B cell (primary cell): Measurements from ENCODE around the gene FAHD2A. TPM values are rescaled to one million over a fixed set of nuclear protein-coding genes. Genes with fewer than 3 reads are reported as not detected.
"Not testable (repeated sequence)": the region's sequence is repeated elsewhere in the genome, so short reads cannot be mapped to it uniquely, and the experiment has no call there.

Experiments
- ATAC-seq: fragments of 200-7000 bp; cut with Tn5 transposase; one replicate; pipeline ENCODE4 v1.10.0; 2021; ENCODE audit warnings: low read depth, mild to moderate bottlenecking, moderate number of reproducible peaks, moderate library complexity
- CTCF ChIA-PET: fragments of 350-600 bp; sonication (Branson Sonifier 250); formaldehyde crosslinking; loops from one replicate; lab custom pipeline; 2021; ENCODE audit warnings: antibody characterized with exemption, inconsistent platforms; lab: Charles Lee
- POLR2A ChIA-PET: fragments of 350-600 bp; sonication (Branson Sonifier 250); formaldehyde crosslinking; loops from one replicate; lab custom pipeline; 2021; ENCODE audit warnings: antibody characterized with exemption; lab: Charles Lee
- DNase-seq: peaks from one replicate; pipeline ENCODE4 v3.0.0; 2013
- H2AFZ ChIP-seq: 2 replicates; pipeline ENCODE4 v1.6.1; 2012; ENCODE audit warnings: mild to moderate bottlenecking, low read depth, low read length; ENCODE audit not compliant: insufficient read depth, poor library complexity, severe bottlenecking
- H3K27ac ChIP-seq, 2 donors: 1 replicate in 1 of 2; 2 replicates in 1 of 2; pipeline ENCODE4 v1.5.1; 2012 to 2013; ENCODE audit warnings: low read length in 2 of 2, mild to moderate bottlenecking in 2 of 2, moderate library complexity in 1 of 2
- H3K27me3 ChIP-seq, 4 experiments: fragments of 200-600 bp in 1 of 4; sonication (generic) in 1 of 4; replicated peaks in 1 of 4; 1 replicate in 2 of 4; 2 replicates in 2 of 4; pipeline versions ENCODE4 v1.6.1 to v1.7.0; 2013 to 2016; ENCODE audit warnings: low read length in 3 of 4, mild to moderate bottlenecking in 2 of 4, mixed read lengths in 1 of 4, moderate library complexity in 1 of 4; ENCODE audit not compliant: insufficient read depth in 4 of 4, control insufficient read depth in 3 of 4; ENCODE audit errors: control extremely low read depth in 1 of 4
- H3K36me3 ChIP-seq, 2 experiments: replicated peaks in 1 of 2; 1 replicate in 1 of 2; 2 replicates in 1 of 2; pipeline versions ENCODE4 v1.6.1 to v1.7.1; 2013; ENCODE audit warnings: low read length in 1 of 2; ENCODE audit not compliant: insufficient read depth in 2 of 2, control insufficient read depth in 1 of 2; ENCODE audit errors: control extremely low read depth in 1 of 2, extremely low read depth in 1 of 2
- H3K4me1 ChIP-seq, 2 donors: fragments of 200-600 bp in 1 of 2; sonication (generic) in 1 of 2; 1 replicate in 1 of 2; 2 replicates in 1 of 2; pipeline versions ENCODE4 v1.5.1 to v1.6.1; 2013 to 2017; ENCODE audit warnings: low read length in 2 of 2; ENCODE audit not compliant: control insufficient read depth in 2 of 2, insufficient read depth in 2 of 2
- H3K4me2 ChIP-seq: replicated peaks from 2 replicates; pipeline ENCODE3; 2012; ENCODE audit warnings: mild to moderate bottlenecking, low read depth, low read length; ENCODE audit not compliant: poor library complexity, severe bottlenecking
- H3K4me3 ChIP-seq, 5 experiments: fragments of 200-600 bp in 1 of 5; sonication (generic) in 1 of 5; 1 replicate in 3 of 5; 2 replicates in 2 of 5; pipeline versions ENCODE4 v1.5.1 to v1.7.0; 2011 to 2016; ENCODE audit warnings: low read length in 4 of 5, mild to moderate bottlenecking in 4 of 5, low read depth in 2 of 5, control low read depth in 1 of 5, moderate library complexity in 1 of 5; ENCODE audit not compliant: insufficient read depth in 1 of 5; ENCODE audit errors: control extremely low read depth in 1 of 5, extremely low read depth in 1 of 5
- H3K79me2 ChIP-seq: fragments of 200-600 bp; sonication (generic); one replicate; pipeline ENCODE4 v1.6.0; 2016; ENCODE audit warnings: low read length; ENCODE audit not compliant: control insufficient read depth, insufficient read depth
- H3K9ac ChIP-seq: fragments of 200-600 bp; sonication (generic); 2 replicates; pipeline ENCODE4 v1.6.1; 2017; ENCODE audit warnings: mild to moderate bottlenecking, low read length, moderate library complexity
- H3K9me3 ChIP-seq, 3 donors: one replicate each; pipeline versions ENCODE4 v1.6.1 to v1.7.1; 2013; ENCODE audit warnings: low read length in 2 of 3; ENCODE audit not compliant: control insufficient read depth in 2 of 3, insufficient read depth in 1 of 3; ENCODE audit errors: control extremely low read depth in 1 of 3
- H4K20me1 ChIP-seq: 2 replicates; pipeline ENCODE4 v1.6.0; 2012; ENCODE audit warnings: mild to moderate bottlenecking, low read length; ENCODE audit not compliant: insufficient read depth, control insufficient read depth, poor library complexity, severe bottlenecking
- H3K27ac Mint-ChIP-seq: one replicate; pipeline ENCODE4 v1.8.0; 2021; ENCODE audit warnings: mixed read lengths
- H3K27me3 Mint-ChIP-seq: one replicate; pipeline ENCODE4 v1.8.0; 2021; ENCODE audit warnings: mixed read lengths
- H3K4me1 Mint-ChIP-seq: one replicate; pipeline ENCODE4 v1.8.0; 2021; ENCODE audit warnings: mixed read lengths
- H3K4me3 Mint-ChIP-seq: one replicate; pipeline ENCODE4 v1.8.0; 2021; ENCODE audit warnings: mixed read lengths
- H3K9me3 Mint-ChIP-seq: one replicate; pipeline ENCODE4 v1.8.0; 2022; ENCODE audit warnings: mixed read lengths; ENCODE audit not compliant: insufficient read depth
- WGBS: methylation state at CpG from one replicate; pipeline ENCODE4 v1.1.5; 2013; ENCODE audit warnings: missing lambda C conversion rate; ENCODE audit not compliant: insufficient coverage; 5-methylcytosine and 5-hydroxymethylcytosine counted together
- intact Hi-C: fragments of 100-400 bp; cut with micrococcal nuclease; formaldehyde crosslinking; loops from one replicate; pipeline ENCODE4 v1.10.0; 2022
- polyA plus RNA-seq: library from polyadenylated mRNA; depleted of rRNA; stranded (reverse); fragments of >200 nt; gene quantifications from 2 replicates; pipeline ENCODE4 v1.2.3, GENCODE V29; 2012
- total RNA-seq, 2 donors: library from RNA; stranded (reverse); fragments of 120-200 nt in 1 of 2; gene quantifications; 1 replicate in 1 of 2; 2 replicates in 1 of 2; pipeline versions ENCODE4 v1.2.3 to v1.2.4, GENCODE V29; 2013 to 2022

Gene FAHD2A
- total and polyA plus RNA-seq, 2 donors (not counting 1 experiment from before 2014, with no cell fraction given): 18.3 to 22.9 TPM

DNA sequence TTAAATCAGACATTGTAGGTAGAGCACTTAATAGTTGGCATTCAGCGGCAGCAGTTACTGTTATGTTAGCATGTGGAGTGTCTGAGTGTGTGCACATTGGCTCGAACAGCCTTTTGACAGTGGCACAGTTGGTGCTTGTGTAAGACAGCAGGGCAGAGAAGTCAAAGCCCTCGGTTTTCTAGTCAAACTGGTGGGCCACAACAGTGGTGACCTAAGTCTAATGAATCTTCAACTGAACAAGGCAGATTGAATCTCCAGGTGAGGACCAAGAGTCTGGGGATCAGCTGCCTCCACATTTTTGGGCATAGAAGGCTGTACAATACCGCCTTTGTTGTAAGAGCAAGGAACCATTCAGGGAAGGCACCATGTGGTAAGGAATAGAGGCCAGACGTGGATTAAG is 1.3 kb downstream of the FAHD2A start:
- H3K27ac ChIP-seq, H3K27me3 Mint-ChIP-seq, POLR2A ChIA-PET, H3K9me3 ChIP-seq, H3K9me3 Mint-ChIP-seq, DNase-seq, H4K20me1 ChIP-seq, H3K27ac Mint-ChIP-seq, H3K27me3 ChIP-seq, H3K4me3 ChIP-seq, H3K79me2 ChIP-seq, ATAC-seq, H3K36me3 ChIP-seq: not testable (repeated sequence)
- peaks cover 13 to 16% of the 10 kb centered on the region in 2 donors for H3K4me1 ChIP-seq
- peak overlapping the region; percentile 98 for H3K4me3 Mint-ChIP-seq
- H3K4me1 Mint-ChIP-seq: peaks cover 25% of the 10 kb centered on the region
- H2AFZ ChIP-seq: peak overlapping the region; percentile 80
- peak overlapping the region; percentile 77 for H3K9ac ChIP-seq
- intact Hi-C loops: loop anchor here (2.0 kb wide), 1 partner anchor 283 kb away; the partner anchor contains the start of gene MRPS5
- CTCF ChIA-PET: interaction anchor here (1.1 kb wide), 1 partner anchor 8 kb away, joined by 3 read pairs; no protein-coding TSS in a partner anchor
- 94% methylated on average over 5 of the region's 5 CpGs for WGBS
- H3K4me2 ChIP-seq: peak overlapping the region; percentile 74

- H3K36me3 ChIP-seq, H3K4me3 ChIP-seq, H3K4me2 ChIP-seq, H3K27me3 ChIP-seq, DNase-seq, POLR2A ChIA-PET, intact Hi-C loops, H3K27me3 Mint-ChIP-seq, ATAC-seq, H2AFZ ChIP-seq, H3K9me3 Mint-ChIP-seq, H3K4me3 Mint-ChIP-seq, CTCF ChIA-PET, H3K9ac ChIP-seq, H3K27ac ChIP-seq, H4K20me1 ChIP-seq, H3K79me2 ChIP-seq, H3K9me3 ChIP-seq, H3K27ac Mint-ChIP-seq: not testable (repeated sequence)
- WGBS: 100% methylated on average over 2 of the region's 3 CpGs
- H3K4me1 Mint-ChIP-seq: peaks cover 25% of the 10 kb centered on the region
- H3K4me1 ChIP-seq: peaks cover 13 to 16% of the 10 kb centered on the region in 2 donors
Measured at GRCh38 chr2:95404676-95405075, 2.2 kb downstream of the FAHD2A start.

DNA sequence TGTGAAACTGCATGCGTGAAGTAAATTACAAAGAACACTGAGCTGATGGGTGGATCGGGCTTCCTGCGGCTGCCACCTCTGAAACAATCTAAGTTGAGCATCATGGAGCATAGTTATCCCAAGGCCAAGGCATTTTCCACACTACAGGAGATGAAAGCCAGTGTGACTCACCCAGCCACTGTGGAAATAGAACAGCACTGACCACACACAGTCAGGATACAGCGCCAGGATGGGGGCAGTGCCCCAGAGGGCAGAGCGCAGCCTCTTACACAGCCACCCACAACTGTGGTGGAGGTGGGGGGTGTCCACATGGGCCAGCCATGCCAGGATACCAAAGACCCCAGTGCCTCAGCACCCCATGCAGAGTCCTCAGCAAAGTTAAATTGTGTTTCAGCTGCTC is 8.7 kb downstream of the FAHD2A start:
- H3K4me1 Mint-ChIP-seq, H3K27ac ChIP-seq, H3K4me3 ChIP-seq, H3K4me1 ChIP-seq, H3K9me3 Mint-ChIP-seq, H3K27ac Mint-ChIP-seq, POLR2A ChIA-PET, H3K4me2 ChIP-seq, H3K79me2 ChIP-seq, ATAC-seq, H4K20me1 ChIP-seq, H3K27me3 Mint-ChIP-seq, H2AFZ ChIP-seq, H3K27me3 ChIP-seq, intact Hi-C loops, H3K9ac ChIP-seq, H3K4me3 Mint-ChIP-seq, DNase-seq, H3K9me3 ChIP-seq, H3K36me3 ChIP-seq: not testable (repeated sequence)
- 93% methylated on average over 3 of the region's 5 CpGs for WGBS
- CTCF ChIA-PET: interaction anchor here (1.5 kb wide), 1 partner anchor 8 kb away, joined by 3 read pairs; no protein-coding TSS in a partner anchor
